Ureter (tissue), 1 donor: Measurements from ENCODE around the gene ERC2. TPM values are rescaled to one million over a fixed set of nuclear protein-coding genes. Genes with fewer than 3 reads are reported as not detected.
"Not testable (repeated sequence)": the region's sequence is repeated elsewhere in the genome, so short reads cannot be mapped to it uniquely, and the experiment has no call there.

Source experiments
- DNase-seq: peaks from one replicate; pipeline ENCODE4 v3.0.0-alpha.2; 2020; ENCODE audit warnings: low spot score
- total RNA-seq: library from RNA; stranded (reverse); gene quantifications from one replicate; pipeline ENCODE4 v1.2.4, GENCODE V29; 2023
- donor health status: DM: yes; HTN: yes; CAD: no.

The ERC2 gene
- total RNA-seq, 1 donor from 2014 or later, result 1.1 TPM

DNA sequence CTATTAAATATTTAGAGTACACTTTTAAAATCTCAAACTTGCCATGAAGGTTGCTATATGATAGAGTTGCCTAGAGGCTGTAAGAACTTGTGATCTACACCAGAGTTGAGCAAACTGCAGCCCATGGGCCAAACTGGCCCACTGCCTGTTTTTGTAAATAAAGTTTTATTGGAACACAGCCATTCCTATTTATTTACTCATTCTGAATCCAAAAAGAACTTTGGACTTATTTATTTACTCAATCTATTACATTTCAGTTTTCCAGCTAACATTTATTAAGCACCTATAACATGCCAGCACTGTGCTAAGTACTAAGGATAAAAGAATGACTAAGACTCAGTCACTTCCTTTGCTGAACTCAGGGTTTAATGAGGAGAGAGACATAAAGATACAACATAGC is 403.6 kb downstream of the ERC2 start:
- no peak for DNase-seq

- no peak for DNase-seq
Measured at GRCh38 chr3:56061279-56061626, 407.0 kb downstream of the ERC2 start.

DNA sequence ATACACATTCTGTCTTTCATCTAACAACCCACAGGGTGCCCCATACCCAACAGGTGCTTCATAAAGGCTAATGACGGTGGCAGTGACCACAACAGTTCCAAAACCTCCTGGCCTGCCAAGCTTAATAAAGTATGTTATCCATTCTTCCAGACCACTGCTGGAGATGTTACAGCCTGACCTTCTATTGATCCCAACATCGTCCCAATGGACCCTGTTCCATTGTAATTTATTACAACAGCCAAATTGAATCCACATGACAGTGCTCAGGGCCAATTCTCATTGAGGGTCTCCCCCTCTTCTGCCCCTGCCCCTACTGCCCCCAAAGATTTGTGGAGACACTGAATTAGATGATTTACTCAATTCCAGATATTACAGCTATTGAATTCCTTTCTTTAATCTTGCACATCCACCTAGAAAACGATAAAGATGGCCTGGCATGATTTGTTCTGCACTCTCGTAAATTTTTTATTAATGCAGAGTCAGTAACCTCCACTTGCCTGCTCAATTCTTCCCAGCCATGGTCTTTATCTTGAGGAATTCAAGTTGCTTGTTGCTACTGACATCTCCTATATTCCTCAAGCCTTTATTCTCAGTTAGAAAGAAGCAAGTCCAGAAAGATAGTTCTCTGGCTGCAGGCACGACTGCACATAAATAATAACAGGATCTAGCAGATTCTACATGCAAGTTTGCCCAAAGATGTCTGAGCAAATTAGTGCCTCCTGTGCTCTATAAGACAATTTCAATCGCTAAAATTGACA is 407.6 kb downstream of the ERC2 start:
- DNase-seq, result no peak

DNA sequence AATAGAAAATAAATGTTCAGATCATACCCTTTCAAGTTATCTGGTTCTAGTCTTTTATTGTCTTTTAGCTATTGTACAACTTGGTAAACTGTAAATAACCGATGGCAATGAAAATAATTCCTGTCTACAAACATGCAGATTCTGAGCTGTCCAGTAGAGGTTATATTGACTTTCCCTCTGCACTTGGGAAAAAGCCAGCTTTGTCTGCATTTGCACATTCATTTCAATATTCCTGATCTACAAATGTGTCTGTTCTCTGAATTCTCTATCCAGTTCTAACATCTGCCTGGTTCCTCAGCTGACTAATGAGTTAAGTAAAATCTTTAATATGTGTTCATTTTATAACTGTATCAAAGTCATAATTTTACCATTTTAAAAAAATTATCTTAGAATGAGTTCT is 408.5 kb downstream of the ERC2 start:
- DNase-seq, result no peak

DNA sequence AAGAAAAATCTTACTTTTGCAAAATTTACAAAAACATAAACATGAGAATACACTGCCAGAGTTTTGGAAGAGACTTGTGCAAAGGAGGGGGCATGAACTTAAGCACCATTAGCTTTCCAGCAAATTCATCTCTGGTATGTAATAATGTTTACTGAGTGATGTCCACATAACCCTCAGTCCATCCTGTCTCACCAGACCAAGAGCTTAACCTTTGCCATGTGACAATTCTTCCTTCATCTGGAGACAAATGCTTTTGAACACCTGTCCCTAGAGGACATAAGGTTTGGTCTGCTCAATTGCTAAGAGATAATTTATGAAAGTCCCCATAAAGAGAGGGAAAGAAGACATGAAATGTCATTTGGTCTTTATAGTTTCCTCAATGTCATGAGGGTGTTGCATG is 412.3 kb downstream of the ERC2 start:
- DNase-seq, result no peak

- DNase-seq, result no peak
Measured at GRCh38 chr3:56055546-56055945, 412.7 kb downstream of the ERC2 start.

GRCh38 chr3:56054844-56055243 is 413.4 kb downstream of the ERC2 start:
- no peak for DNase-seq

DNA sequence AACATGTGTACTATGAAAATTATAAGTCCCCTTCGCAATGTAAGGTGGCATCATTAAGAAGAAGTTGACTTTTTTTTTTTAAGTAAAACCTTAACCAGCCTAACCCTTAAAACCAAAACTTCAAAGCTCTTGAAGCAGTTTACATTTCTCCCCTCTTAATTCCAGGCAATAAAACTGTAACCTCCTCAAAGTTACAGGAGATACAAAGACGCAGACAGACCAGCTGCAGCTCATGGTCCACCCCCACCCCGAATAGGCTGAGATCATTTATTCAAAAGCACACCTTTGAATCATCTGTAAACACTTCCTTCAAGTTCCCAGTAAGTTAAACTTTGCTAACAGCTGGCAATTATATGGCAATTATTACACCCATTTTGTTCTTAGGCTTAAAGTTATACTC is 414.5 kb downstream of the ERC2 start:
- DNase-seq, result no peak

DNA sequence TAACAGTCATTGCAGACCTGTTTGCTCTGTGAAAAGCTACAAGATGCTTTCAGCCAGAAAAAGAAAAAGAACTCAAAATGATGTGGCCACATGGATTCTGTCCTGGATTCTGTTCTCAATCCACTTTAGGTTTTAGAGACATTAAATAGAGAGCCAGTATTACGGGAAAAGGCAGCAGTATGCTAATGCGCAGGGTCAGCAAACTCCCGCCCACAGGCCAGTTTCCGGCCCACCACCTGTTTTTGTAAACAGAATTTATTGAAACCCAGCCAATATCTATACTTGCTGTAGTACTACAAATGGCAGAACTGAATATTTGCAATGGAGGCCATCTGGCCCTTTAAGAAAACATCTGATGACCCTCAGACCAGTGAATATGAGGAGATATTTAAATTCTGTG is 416.1 kb downstream of the ERC2 start:
- DNase-seq, result no peak

- no peak for DNase-seq
Measured at GRCh38 chr3:56051052-56051451, 417.2 kb downstream of the ERC2 start.

- DNase-seq, result no peak
Measured at GRCh38 chr3:56048946-56049345, 419.3 kb downstream of the ERC2 start.

DNA sequence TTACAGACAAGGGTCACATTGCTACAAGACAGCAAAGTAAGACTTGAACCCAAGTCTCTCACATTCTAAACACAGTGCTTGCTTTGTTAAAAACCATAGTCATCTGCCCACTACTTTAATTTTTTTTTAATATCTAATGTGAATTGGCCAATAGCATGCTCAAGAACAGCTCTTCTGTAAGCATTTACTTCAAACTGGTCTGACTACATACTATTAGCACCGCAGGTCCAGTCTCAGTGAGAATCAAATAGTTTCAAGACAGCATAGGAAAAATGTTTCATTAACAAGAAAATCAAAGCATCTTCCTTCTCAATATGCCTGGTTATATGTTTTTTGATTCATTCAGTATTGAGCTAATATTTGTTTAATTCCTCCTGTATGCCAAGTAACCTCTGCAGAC is 419.9 kb downstream of the ERC2 start:
- DNase-seq, result no peak

- no peak for DNase-seq
Measured at GRCh38 chr3:56042326-56042951, 425.8 kb downstream of the ERC2 start.

DNA sequence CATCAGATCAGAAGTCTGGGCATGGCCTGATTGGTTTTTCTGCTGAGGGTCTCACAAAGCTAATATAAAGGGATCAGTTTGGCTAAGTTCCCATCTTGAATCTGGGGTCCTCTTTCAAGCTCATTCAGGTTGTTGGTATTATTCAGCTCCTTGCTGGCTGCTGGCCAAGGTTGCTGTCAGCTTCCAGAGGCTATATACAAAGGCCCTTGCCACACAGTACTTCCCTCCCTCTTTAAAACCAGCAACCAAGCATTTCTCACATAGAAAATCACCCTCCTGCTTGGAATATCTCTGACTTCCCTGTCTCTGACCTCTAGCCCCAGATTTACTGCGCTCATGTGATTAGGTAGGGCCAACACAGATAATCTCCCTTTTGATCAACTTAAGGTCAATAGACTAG is 442.9 kb downstream of the ERC2 start:
- DNase-seq, result no peak

DNA sequence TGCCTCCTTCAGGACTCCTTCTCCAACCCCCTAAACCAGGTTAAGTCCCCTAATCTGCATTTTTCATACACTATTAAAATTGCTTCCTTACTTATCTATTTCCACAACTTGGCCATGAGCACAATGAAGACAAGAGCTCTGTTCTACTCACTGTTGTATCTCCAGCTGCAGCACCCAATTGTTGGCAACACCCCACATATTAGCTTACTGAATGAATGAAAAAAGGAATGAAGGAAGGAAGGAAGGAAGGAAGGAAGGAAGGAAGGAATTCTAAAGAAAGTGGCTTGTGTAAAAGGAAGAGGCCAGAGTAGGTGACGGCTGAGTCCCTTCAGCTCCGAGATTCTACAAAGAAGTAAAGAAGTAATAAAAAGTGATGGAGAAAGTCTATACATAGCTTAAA is 444.7 kb downstream of the ERC2 start:
- no peak for DNase-seq

DNA sequence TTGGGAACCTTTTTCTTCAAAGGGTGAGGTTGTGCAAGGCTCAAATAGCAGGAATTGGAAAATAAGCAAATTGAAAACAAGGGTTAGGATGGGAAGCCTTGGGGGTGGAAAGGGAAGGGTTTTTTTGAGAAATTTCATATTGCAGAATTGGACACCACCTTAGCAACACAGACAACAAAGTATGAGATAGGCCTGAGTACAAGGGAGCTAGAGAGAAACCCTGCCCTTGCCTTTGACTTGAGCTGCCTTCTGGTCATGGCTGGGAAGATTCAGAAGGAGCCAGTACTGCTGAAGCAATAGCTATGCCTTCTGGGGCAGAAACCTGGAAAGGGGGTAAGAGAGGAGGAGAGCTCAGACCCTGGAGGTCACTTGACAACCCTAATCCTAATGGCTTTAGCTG is 445.6 kb downstream of the ERC2 start:
- DNase-seq, result no peak

GRCh38 chr3:56019490-56020146 is 448.6 kb downstream of the ERC2 start:
- DNase-seq, result no peak

DNA sequence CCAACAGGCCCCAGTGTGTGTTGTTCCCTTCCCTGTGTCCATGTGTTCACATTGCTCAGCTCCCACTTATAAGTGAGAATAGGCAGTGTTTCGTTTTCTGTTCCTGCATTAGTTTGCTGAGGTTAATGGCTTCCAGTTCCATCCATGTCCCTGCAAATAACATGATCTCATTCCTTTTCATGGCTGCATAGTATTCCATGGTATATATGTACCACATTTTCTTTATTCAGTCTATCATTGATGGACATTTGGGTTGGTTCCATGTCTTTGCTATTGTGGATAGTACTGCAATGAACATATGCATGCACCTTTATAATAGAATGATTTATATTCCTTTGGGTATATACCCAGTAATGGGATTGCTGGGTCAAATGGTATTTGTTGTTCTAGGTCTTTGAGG is 452.9 kb downstream of the ERC2 start:
- DNase-seq, result not testable (repeated sequence)

GRCh38 chr3:56012721-56013120 is 455.5 kb downstream of the ERC2 start:
- no peak for DNase-seq

- no peak for DNase-seq
Measured at GRCh38 chr3:56005196-56005805, 463.0 kb downstream of the ERC2 start.

GRCh38 chr3:56003129-56003528 is 465.1 kb downstream of the ERC2 start:
- DNase-seq, result no peak

DNA sequence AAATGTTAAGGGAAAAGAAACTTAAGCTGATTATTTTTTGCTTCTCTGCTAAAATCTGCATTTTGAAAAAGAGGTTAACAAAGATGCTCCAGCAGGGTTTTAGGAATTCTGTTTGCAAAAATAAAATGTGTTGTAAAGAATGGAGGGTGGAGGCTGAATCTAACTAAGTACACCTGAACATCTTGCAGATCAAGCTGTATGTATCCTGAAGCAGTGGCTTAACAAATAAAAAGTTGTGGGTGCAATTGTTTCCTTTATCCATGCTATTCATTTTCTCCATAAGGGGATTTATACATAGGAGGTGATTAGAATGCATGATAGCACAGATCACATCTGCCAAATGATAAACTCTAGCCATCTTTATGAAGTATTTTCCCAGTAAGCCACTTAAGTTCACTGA is 466.3 kb downstream of the ERC2 start:
- DNase-seq, result no peak

GRCh38 chr3:56001537-56001936 is 466.7 kb downstream of the ERC2 start:
- DNase-seq, result no peak
